Measurements from ENCODE around the gene KLF3. TPM values are rescaled to one million over a fixed set of nuclear protein-coding genes. Genes with fewer than 3 reads are reported as not detected.

The KLF3 gene
- total RNA-seq, 4 donors from 2014 or later = 46.0 to 73.1 (median 54.7) TPM

DNA sequence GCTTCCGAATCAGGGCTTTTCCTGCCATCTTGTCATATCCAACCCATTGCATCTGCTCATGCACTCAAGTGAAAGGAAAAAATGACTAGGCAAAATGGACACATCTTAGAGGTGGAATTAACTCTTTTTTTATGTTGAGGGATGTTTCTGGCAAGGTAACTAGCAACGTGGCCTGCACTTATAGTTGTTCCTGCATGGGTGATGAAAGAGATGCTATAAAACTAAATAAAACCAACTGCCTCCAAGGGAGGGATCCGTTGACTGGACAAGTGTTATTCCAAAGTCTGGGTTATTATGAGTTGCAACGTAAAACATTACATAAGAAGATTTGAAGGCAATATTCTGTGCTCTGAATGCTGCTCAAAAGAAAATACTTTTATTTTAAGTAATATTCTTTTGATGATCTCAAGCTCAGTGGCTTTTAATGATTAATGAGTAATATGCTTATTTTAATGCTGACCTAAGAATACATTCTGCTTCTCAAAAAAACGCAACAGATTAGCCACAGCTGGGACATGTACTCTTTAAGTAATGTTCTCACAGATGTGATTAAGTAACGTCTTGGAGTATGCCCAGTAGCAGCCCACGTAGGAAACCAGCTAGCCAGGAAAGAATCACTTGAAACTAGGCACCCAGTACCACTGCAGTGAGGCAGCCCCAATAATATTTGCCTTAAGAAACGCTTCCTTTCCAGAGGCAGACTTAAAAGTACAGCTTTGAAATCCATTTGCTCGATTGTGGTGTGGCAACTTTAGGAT lies 27.4 kb downstream of the KLF3 start:
- TF ChIP-seq, protein P1, sequence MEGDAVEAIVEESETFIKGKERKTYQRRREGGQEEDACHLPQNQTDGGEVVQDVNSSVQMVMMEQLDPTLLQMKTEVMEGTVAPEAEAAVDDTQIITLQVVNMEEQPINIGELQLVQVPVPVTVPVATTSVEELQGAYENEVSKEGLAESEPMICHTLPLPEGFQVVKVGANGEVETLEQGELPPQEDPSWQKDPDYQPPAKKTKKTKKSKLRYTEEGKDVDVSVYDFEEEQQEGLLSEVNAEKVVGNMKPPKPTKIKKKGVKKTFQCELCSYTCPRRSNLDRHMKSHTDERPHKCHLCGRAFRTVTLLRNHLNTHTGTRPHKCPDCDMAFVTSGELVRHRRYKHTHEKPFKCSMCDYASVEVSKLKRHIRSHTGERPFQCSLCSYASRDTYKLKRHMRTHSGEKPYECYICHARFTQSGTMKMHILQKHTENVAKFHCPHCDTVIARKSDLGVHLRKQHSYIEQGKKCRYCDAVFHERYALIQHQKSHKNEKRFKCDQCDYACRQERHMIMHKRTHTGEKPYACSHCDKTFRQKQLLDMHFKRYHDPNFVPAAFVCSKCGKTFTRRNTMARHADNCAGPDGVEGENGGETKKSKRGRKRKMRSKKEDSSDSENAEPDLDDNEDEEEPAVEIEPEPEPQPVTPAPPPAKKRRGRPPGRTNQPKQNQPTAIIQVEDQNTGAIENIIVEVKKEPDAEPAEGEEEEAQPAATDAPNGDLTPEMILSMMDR (IDR thresholded peaks at IDR 0.05; ENCODE audit: low read depth) = no peak

DNA sequence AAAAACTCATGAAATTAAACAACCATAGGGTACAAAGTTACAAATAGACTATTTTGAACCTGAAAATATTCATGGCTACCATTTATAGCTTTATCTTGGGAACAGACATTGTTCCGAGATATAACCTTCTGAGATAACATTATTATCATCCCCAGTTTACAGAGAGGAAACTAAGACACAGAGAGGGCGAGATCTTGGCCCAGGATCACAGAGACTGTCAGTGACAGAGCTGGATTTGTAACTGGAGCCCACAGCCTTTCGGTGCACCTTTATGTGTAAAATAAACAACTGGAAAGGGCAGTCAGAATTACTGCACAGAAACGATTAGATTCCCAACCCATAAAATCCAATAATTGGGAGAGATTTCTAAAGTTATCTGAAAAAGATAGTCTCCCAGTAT lies 28.4 kb downstream of the KLF3 start:
- TF ChIP-seq, protein P1 (IDR thresholded peaks at IDR 0.05; ENCODE audit: low read depth) = no peak

DNA sequence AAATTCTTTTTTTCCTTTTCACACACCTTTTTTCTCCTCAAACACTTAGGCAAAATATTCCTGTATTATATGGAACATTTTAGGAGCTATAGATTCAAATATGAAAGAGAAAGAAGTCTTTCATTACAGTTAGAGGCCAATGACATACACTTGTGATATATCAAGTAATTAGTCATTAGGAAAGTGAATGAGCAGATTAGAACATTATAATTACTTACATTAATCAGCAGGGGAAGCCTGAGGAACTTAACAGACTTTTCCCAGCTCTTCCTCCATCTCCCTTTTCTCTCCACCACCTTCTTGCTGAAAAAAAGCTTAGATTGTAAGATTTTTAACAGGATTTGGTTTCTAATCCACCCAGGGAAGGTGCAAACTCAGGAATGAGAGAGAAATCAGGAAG lies 29.6 kb downstream of the KLF3 start:
- TF ChIP-seq, protein P1 (IDR thresholded peaks at IDR 0.05; ENCODE audit: low read depth) = no peak

DNA sequence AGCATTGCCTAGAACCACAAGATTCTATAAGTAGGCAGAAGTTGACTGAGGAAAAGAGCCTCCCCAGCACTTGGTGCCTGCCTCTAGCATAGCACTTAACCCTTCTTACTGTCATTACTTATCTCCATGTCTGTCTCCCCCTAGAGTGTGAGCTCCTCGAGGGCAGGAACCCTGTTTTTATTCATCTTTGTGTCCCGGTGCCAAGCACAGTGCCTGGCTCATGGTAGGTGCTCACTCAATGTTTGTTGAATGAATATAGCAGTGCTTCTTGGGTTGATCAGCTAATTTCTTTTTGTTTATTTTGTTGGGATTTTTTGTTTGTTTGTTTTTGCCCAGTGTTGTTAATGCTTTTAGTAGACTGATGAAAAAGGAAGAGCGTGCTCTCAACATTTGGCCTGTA lies 30.3 kb downstream of the KLF3 start:
- TF ChIP-seq, protein P1 (IDR thresholded peaks at IDR 0.05; ENCODE audit: low read depth) = no peak

DNA sequence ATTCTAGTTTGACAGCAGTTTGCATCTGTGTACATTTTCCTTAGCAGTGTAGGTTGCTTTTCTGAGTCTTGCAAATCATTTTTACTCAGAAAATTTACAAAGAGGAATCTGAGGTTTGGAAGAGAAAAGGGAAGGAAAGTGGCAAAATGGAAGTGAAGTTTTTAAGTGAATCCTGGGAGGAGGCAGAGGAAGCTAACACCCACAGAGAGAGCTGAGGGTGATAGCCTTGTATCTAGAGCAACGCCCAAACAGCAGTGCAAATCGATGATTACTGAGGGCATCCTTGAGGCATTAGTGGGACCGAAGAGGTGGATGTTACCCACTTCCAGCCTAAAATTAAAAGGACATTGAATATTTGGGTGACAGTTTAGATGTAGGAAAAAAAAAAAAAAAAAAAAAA lies 31.8 kb downstream of the KLF3 start:
- TF ChIP-seq, protein P1 (IDR thresholded peaks at IDR 0.05; ENCODE audit: low read depth) = no peak

DNA sequence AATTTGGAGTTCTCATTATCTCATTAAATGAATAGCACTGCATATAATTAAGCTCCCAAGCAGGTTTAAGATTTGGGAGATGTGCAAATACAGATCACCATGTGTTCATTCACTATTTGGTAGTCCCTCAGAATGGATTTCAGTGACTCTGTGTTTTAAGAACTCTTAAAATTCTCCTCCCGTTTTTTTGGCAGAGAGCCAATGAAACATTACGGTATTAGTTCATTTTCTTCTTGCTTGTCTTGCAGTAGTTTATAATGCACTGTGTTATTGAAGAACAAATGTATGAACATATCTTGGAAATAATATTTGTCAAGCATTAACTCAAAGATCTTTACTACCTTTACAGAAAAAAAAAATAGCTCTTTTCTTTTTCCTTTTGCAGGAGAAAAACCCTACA lies 32.7 kb downstream of the KLF3 start:
- TF ChIP-seq, protein P1 (IDR thresholded peaks at IDR 0.05; ENCODE audit: low read depth) = no peak

DNA sequence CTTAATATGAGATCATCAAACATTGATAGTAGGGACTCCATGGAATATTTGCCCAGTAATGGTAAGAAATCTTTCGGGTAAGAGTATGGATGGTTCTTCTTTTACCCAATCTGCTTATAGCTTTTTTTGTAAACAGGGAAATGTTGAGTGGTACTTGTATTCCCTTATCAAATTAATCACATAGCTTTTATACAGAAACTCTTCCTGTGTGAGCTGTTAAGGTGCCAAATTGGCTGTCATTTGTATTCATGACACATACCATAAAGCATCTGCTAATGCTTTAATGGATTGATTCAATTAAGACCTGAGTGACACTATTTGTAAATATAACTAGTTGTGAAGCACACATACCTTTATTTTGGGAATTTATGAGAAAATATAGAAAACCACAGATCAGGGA lies 34.2 kb downstream of the KLF3 start:
- TF ChIP-seq, protein P1 (IDR thresholded peaks at IDR 0.05; ENCODE audit: low read depth) = no peak
